Measurements from ENCODE around the gene CDC5L. TPM values are rescaled to one million over a fixed set of nuclear protein-coding genes. Genes with fewer than 3 reads are reported as not detected.
A peak's percentile ranks its signal among the peaks of the same experiment; 100 is the strongest.

Gene CDC5L
- total RNA-seq, 1 donor = 10.5 TPM

- no peak for DNase-seq (ENCODE audit: low read depth in 2 of 3, low spot score in 2 of 3)
Measured at GRCh38 chr6:44472250-44472945, 84.9 kb downstream of the CDC5L start.

DNA sequence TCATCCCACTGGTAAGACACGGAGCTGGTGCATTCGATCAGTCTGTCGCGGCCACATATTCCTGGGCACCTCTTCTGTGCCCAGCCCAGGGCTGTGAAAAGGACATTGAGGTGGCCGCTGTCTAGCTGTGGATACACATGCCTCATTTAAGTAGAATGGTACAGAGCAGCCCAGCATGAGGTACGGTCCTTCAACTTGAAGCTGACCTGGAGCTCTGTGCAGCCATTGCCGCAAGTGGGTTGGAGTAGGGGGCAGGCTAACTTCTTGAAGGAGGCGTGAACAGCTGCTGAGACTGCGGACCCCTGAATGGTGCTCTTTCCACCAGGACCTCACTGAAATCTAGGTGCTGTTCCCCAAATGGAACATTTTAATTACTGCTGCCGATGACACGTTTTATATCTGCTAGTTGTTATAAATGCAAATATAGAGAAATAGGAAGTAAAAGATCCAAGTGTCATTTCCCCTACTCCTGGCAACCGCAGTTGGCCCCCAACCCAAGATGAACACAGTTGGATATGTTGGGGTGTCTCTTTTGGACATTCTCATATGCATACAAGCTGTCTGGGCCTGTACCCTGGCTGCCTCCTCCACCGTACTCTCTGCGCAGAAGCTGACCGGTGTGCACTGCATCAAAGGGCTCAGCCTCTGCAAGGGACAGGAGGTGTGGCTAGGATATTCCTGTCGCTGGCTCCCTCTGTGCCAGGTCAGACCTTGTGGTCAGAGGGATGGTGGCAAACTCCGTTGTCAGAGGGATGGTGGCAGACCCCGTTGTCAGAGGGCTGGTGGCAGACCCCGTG, 86.1 kb downstream of the CDC5L start:
- DNase-seq (ENCODE audit: low read depth in 2 of 3, low spot score in 2 of 3) = peak in 1 of 3 donors; percentile 33

DNA sequence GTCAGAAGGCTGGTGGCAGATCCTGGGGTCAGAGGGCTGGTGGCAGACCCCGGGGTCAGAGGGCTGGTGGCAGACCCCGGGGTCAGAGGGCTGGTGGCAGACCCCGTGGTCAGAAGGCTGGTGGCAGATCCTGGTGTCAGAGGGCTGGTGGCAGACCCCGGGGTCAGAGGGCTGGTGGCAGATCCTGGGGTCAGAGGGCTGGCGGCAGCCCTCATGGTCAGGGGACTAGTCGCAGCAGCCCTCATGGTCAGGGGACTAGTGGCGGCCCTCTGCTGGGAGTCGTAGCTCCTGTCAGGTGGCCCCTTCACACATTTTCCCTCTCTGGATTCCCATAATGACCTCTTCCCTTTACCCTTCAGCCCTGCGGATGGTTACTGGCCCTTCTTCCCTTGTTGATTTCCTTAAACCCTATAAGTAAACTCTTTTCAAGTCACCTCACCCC, 86.7 kb downstream of the CDC5L start:
- no peak for DNase-seq (ENCODE audit: low read depth in 2 of 3, low spot score in 2 of 3)

DNA sequence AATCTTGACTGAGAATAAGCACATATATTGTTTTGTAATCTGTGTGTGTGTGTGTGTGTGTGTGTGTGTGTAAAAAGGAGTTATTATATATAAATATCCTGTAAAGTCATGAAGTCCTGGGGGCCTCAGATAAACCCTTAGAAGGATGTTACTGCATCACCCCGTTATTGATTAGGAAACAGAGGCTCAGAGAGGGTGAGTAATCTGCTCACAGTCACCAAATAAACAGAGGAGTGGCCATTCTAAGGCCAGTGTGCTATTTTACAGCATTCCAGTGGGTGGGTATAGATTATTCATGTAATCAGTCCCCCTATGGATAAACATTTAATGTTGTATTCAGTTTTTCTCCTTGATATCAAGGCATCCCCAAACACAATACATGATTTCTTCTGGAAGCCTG, 87.1 kb downstream of the CDC5L start:
- no peak for DNase-seq (ENCODE audit: low read depth in 2 of 3, low spot score in 2 of 3)

DNA sequence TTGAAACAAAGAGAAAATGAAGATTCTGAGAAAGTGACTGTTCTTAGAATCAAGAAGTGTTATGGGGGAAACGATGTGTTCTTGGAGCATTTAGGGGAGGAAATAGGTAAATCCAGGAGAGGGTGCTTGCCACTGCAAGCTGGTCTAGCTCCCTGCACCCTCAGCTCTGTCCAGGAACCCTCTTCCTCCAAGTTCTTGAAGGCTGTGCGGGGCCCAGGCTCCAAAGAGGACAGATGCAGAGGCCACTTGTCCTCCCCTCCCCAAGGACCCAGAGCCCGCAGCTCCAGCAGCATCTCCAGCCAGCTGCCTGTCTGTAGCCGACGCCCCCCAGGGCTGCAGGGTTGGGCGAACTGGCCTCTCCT, 87.9 kb downstream of the CDC5L start:
- no peak for DNase-seq (ENCODE audit: low read depth in 2 of 3, low spot score in 2 of 3)

- peak; percentile 32 to 73 (median 63) for DNase-seq (ENCODE audit: low read depth in 2 of 3, low spot score in 2 of 3)
Measured at GRCh38 chr6:44475779-44476434, 88.4 kb downstream of the CDC5L start.

GRCh38 chr6:44476849-44477248, 89.3 kb downstream of the CDC5L start:
- DNase-seq (ENCODE audit: low read depth in 2 of 3, low spot score in 2 of 3) = no peak

- no peak for DNase-seq (ENCODE audit: low read depth in 2 of 3, low spot score in 2 of 3)
Measured at GRCh38 chr6:44477293-44477894, 89.9 kb downstream of the CDC5L start.

GRCh38 chr6:44478158-44478557, 90.7 kb downstream of the CDC5L start:
- peak in 1 of 3 donors; percentile 47 for DNase-seq (ENCODE audit: low read depth in 2 of 3, low spot score in 2 of 3)

GRCh38 chr6:44478591-44479254, 91.2 kb downstream of the CDC5L start:
- no peak for DNase-seq (ENCODE audit: low read depth in 2 of 3, low spot score in 2 of 3)

DNA sequence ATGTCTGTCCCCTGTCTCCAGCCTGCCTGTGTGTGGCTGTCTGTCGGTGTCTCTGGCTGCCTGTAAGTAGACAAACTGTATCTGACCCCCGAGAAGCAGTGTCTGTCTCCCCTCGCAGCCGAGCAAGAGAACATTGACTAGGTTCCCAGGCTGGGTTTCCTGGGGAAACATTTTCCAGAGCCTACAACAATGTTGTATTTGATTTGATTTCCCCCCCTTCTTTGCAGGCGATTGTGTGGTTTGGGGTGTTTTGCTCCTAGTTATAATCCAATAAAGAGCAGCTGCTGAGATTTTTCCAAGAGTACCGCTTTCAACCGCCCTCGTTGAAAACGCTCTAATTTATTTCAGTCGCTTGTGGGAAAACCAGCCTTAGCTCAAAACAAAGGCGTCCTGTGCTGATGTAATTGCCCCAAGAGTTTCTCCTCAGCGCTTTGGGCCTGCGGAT, 92.6 kb downstream of the CDC5L start:
- DNase-seq (ENCODE audit: low read depth in 2 of 3, low spot score in 2 of 3) = no peak

- DNase-seq (ENCODE audit: low read depth in 2 of 3, low spot score in 2 of 3) = no peak
Measured at GRCh38 chr6:44481056-44481455, 93.5 kb downstream of the CDC5L start.

GRCh38 chr6:44481760-44482159, 94.3 kb downstream of the CDC5L start:
- no peak for DNase-seq (ENCODE audit: low read depth in 2 of 3, low spot score in 2 of 3)

GRCh38 chr6:44485601-44486401, 98.3 kb downstream of the CDC5L start:
- DNase-seq (ENCODE audit: low read depth in 2 of 3, low spot score in 2 of 3) = no peak

DNA sequence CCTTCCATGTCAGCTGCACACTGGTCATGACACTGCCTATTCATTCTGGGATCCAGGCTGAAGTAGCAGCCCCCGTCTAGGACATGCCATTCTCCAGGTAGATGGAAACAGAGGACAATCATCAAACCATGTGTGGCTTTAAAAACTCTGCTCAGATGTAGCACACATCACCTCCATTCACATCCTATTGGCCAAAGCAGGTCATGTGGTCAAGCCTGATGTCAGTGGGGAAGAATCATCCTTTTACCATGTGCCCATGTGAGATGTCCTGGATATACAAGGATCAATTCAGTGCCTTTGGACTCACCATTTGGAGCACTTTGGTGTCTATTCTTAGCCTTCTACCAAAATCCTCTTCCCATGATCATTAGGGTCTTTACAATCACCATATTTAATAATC, 99.5 kb downstream of the CDC5L start:
- no peak for DNase-seq (ENCODE audit: low read depth in 2 of 3, low spot score in 2 of 3)

DNA sequence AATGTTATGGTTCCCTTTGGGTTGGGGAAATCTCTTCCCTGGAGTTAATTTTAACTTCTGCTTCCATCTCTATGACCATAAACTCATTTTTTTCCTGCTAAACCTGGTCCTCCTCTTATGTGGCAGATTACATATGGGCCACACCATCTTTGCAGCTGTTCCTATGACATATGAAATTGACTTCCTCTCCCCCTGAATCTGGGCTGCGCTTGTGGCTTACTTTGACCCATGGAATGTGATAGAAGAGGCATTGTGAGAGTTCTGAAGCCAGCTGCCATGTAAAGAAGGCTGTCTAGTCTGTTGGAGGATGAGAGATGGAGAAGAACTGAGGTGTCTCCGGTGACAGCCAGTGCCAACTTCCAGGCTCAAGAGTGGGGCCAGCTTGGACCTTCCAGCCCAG, 100.1 kb downstream of the CDC5L start:
- no peak for DNase-seq (ENCODE audit: low read depth in 2 of 3, low spot score in 2 of 3)

- DNase-seq (ENCODE audit: low read depth in 2 of 3, low spot score in 2 of 3) = no peak
Measured at GRCh38 chr6:44489910-44490604, 102.6 kb downstream of the CDC5L start.

DNA sequence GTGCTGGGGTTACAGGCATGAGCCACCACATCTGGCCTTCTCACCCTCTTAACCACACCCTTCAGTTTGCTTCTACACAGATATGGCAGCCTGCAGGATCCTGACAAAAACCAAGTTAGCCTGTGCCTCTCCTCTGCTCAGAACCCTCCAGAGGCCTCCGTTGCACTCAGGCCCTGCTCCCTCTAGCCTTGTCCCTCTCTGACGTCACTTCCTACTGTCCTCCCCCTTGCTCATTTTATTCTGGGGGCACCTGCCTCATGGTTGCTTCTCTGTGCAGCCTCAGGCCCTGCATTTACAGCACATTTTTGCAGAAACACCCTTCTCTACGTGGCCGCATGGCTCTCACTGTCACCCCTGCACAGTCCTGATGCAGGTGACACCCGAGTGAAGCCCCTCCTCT, 105.6 kb downstream of the CDC5L start:
- DNase-seq (ENCODE audit: low read depth in 2 of 3, low spot score in 2 of 3) = no peak

- DNase-seq (ENCODE audit: low read depth in 2 of 3, low spot score in 2 of 3) = no peak
Measured at GRCh38 chr6:44493593-44493992, 106.1 kb downstream of the CDC5L start.

Measured in hematopoietic multipotent progenitor cell (in vitro differentiated cells).